HepG2 (cell line): Measurements from ENCODE around the gene PTGIS. TPM values are rescaled to one million over a fixed set of nuclear protein-coding genes. Genes with fewer than 3 reads are reported as not detected.

Experiments
- ATAC-seq: fragments of 200-7000 bp; cut with Tn5 transposase; 3 replicates; pipeline ENCODE4 v1.9.1; 2020; ENCODE audit warnings: mild to moderate bottlenecking, moderate library complexity
- BruUV-seq: library from RNA; stranded (reverse); fragments of 400-500 nt; replicated peaks from 2 replicates; lab custom pipeline; 2021; lab: Mats Ljungman, UMichigan
- CTCF ChIA-PET: fragments of 300-600 bp; formaldehyde crosslinking; extraction: SDS; loops from one replicate; lab custom pipeline; 2021; ENCODE audit warnings: low total read pairs, inconsistent platforms, low intra/inter-chr PET ratio; lab: Yijun Ruan, JAX
- POLR2A ChIA-PET: fragments of 350-600 bp; sonication (Branson Sonifier 250); formaldehyde crosslinking; loops from one replicate; lab custom pipeline; 2020; ENCODE audit warnings: antibody characterized with exemption, inconsistent platforms; lab: Yijun Ruan, JAX
- DNase-seq: peaks from one replicate; pipeline ENCODE4 v3.0.0-alpha.2; 2015; ENCODE audit warnings: low spot score
- FAIRE-seq: peaks from 3 replicates; lab custom pipeline; 2011; peaks lifted over from hg19 to GRCh38; lab: Jason Lieb, UNC
- H2AFZ ChIP-seq: one replicate; pipeline ENCODE4 v1.6.1; 2011; ENCODE audit warnings: low read length, inconsistent platforms
- H3K27ac ChIP-seq: fragments of 300-600 bp; 3 replicates; pipeline ENCODE4 v1.8.0; 2011; ENCODE audit warnings: mixed run types, mild to moderate bottlenecking, mixed read lengths, low read length, inconsistent platforms; ENCODE audit not compliant: insufficient read depth; ENCODE audit errors: extremely low read length
- H3K27me3 ChIP-seq, 2 experiments: fragments of 200-600 bp in 1 of 2; 2 replicates in 1 of 2; 3 replicates in 1 of 2; pipeline versions ENCODE4 v1.6.0 to v1.8.0; 2011; ENCODE audit warnings: low read length in 2 of 2, mild to moderate bottlenecking in 2 of 2, moderate library complexity in 2 of 2, inconsistent platforms in 1 of 2; ENCODE audit not compliant: insufficient read depth in 2 of 2, control insufficient read depth in 1 of 2
- H3K36me3 ChIP-seq, 2 experiments: fragments of 200-600 bp in 1 of 2; replicated peaks in 1 of 2; 2 replicates in 1 of 2; 3 replicates in 1 of 2; pipeline versions ENCODE4 v1.5.1 to v1.8.0; 2011; ENCODE audit warnings: low read length in 2 of 2, inconsistent platforms in 1 of 2; ENCODE audit not compliant: insufficient read depth in 2 of 2, control insufficient read depth in 1 of 2
- H3K4me1 ChIP-seq: 2 replicates; pipeline ENCODE4 v1.5.1; 2012; ENCODE audit warnings: low read length, inconsistent platforms; ENCODE audit not compliant: insufficient read depth
- H3K4me2 ChIP-seq: 2 replicates; pipeline ENCODE4 v1.6.0; 2011; ENCODE audit warnings: low read depth, low read length, inconsistent platforms
- H3K4me3 ChIP-seq, 3 experiments: fragments of 200-600 bp in 1 of 3; sonication (generic), shearing (Covaris generic) in 1 of 3; replicated peaks in 1 of 3; 2 replicates each; pipeline ENCODE4 v1.5.1; 2011 to 2016; ENCODE audit warnings: low read length in 3 of 3, inconsistent platforms in 2 of 3, low read depth in 2 of 3, mild to moderate bottlenecking in 2 of 3, control low read depth in 1 of 3, mixed read lengths in 1 of 3; ENCODE audit not compliant: insufficient read depth in 1 of 3
- H3K79me2 ChIP-seq: one replicate; pipeline ENCODE4 v1.6.1; 2011; ENCODE audit warnings: low read length, inconsistent platforms; ENCODE audit not compliant: insufficient read depth
- H3K9ac ChIP-seq: 2 replicates; pipeline ENCODE4 v1.6.0; 2011; ENCODE audit warnings: mild to moderate bottlenecking, low read depth, low read length, inconsistent platforms; ENCODE audit not compliant: insufficient read depth
- H3K9me3 ChIP-seq: 2 replicates; pipeline ENCODE4 v1.5.1; 2012; ENCODE audit warnings: mild to moderate bottlenecking, low read length
- H4K20me1 ChIP-seq: 2 replicates; pipeline ENCODE4 v1.6.0; 2011; ENCODE audit warnings: inconsistent platforms, mild to moderate bottlenecking, low read length, moderate library complexity; ENCODE audit not compliant: insufficient read depth
- FOXM1 ChIP-seq: sonication (generic); formaldehyde crosslinking; IDR thresholded peaks from 2 replicates; pipeline ENCODE4 v1.5.0; 2020; ENCODE audit warnings: missing genetic modification reagents
- HBP1 ChIP-seq: IDR thresholded peaks from 2 replicates; pipeline ENCODE4 v1.6.1; 2016; ENCODE audit warnings: low read depth, control low read depth
- HDAC6 ChIP-seq: fragments of 200-600 bp; sonication (generic); IDR thresholded peaks from 2 replicates; pipeline ENCODE4 v1.7.0; 2017; ENCODE audit warnings: mild to moderate bottlenecking, antibody characterized with exemption, low read length, low read depth
- NFYC ChIP-seq: IDR thresholded peaks from 2 replicates; pipeline ENCODE4 v1.6.1; 2016; ENCODE audit warnings: missing genetic modification reagents, missing compliant biosample characterization
- WGBS: methylation state at CpG from one replicate; pipeline ENCODE4 v1.1.6; 2017; ENCODE audit warnings: low lambda C conversion rate; 5-methylcytosine and 5-hydroxymethylcytosine counted together
- in situ Hi-C: cut with HindIII; loops from 2 replicates; pipeline ENCODE4 v1.10.0; 2017; ENCODE audit warnings: low pct_unique_long_range_greater_than_20kb; ENCODE audit not compliant: extremely low pct_ligation_motif_present
- intact Hi-C: fragments of 100-400 bp; cut with micrococcal nuclease; formaldehyde crosslinking; loops from one replicate; pipeline ENCODE4 v1.10.0; 2022; ENCODE audit not compliant: unreplicated experiment
- polyA plus RNA-seq, 8 experiments: library from polyadenylated mRNA; depleted of rRNA in 3 of 8; stranded (reverse) in 7 of 8; unstranded in 1 of 8; fragments of >200 nt; fragmentation: Illumina TruSeq in 4 of 8; extraction: Trizol in 4 of 8; gene quantifications; 2 replicates each; pipeline versions ENCODE4 v1.2.1 to v1.2.3, GENCODE V29; 2011 to 2016; ENCODE audit warnings: low read depth in 4 of 8, missing spikeins in 1 of 8, mixed read lengths in 1 of 8; ENCODE audit not compliant: insufficient read depth in 1 of 8
- total RNA-seq, 5 experiments: library from RNA; depleted of rRNA; stranded (reverse); fragments of >200 nt; fragmentation: Illumina TruSeq; extraction: Trizol; gene quantifications; 2 replicates each; pipeline ENCODE4 v1.2.3, GENCODE V29; 2016; ENCODE audit warnings: low read depth in 1 of 5

PTGIS gene
- total and polyA plus RNA-seq, 2 of the 13 experiments (the other 11 are each of a cell fraction or from before 2014, with no cell fraction given), result not detected

GRCh38 chr20:49466114-49466912 is 101.6 kb downstream of the PTGIS start:
- FAIRE-seq (no peak), DNase-seq (no peak), ATAC-seq (no peak)
- Histone ChIP-seq H3K27me3 (peaks cover 5 to 31% of the 10 kb centered on the region in 2 experiments; a peak in 3 of 5 replicates), H3K9ac (no peak overlapping the region), H3K79me2 (no peaks in the 10 kb centered on the region), H3K4me2 (no peak overlapping the region), H3K9me3 (no peaks in the 10 kb centered on the region), H3K36me3 (no peaks in the 10 kb centered on the region), H4K20me1 (no peaks in the 10 kb centered on the region), H3K4me1 (no peaks in the 10 kb centered on the region), H3K4me3 (no peak overlapping the region), H3K27ac (no peak overlapping the region), H2AFZ (no peak overlapping the region)
- in situ Hi-C loops (no loop called here), intact Hi-C loops (no loop called here)
- BruUV-seq, result no TSS peak
- ChIA-PET POLR2A (no interaction called here), CTCF (no interaction called here)
- 35% methylated on average over 8 of the region's 8 CpGs for WGBS
- TF ChIP-seq HDAC6 (no peak), NFYC (CRISPR knock-in tag) (peak; percentile 44; the same call in 1 of the 2 replicates)

GRCh38 chr20:49464556-49464955 is 103.4 kb downstream of the PTGIS start:
- FAIRE-seq (no peak), ATAC-seq (peak; percentile 36), DNase-seq (no peak)
- Histone ChIP-seq H3K4me1 (no peaks in the 10 kb centered on the region), H3K27me3 (peaks cover 7 to 39% of the 10 kb centered on the region in 2 experiments; a peak in 2 of 5 replicates), H3K9ac (no peak overlapping the region), H3K4me3 (no peak overlapping the region), H3K9me3 (no peaks in the 10 kb centered on the region), H3K27ac (no peak overlapping the region), H4K20me1 (no peaks in the 10 kb centered on the region), H3K4me2 (no peak overlapping the region), H3K79me2 (no peaks in the 10 kb centered on the region), H2AFZ (no peak overlapping the region), H3K36me3 (no peaks in the 10 kb centered on the region)
- in situ Hi-C loops (no loop called here), intact Hi-C loops (no loop called here)
- TF ChIP-seq HBP1 (CRISPR knock-in tag) (no peak), FOXM1 (CRISPR knock-in tag) (no peak)
- WGBS, result 47% methylated on average over 7 of the region's 7 CpGs
- BruUV-seq, result no TSS peak
- CTCF ChIA-PET, result no interaction called here
- POLR2A ChIA-PET, result no interaction called here
